ENCODE measurements around the gene GJC2.

Gene GJC2

DNA sequence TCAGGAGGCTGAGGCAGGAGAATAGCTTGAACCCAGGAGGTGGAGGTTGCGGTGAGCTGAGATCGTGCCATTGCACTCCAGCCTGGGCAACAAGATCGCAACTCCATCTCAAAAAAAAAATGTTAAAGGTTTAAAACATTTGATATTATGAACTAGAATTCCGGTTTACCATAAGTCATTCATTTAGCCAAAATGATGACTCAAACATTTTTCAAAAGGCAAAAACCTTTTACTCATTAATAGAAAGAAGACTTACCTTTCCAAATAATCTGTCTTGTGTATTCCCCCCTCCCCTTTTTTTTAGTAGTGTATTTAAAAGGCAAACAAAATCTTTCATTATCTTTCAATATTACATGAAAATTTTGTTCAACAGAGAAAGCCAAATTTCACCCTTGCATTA is 32.4 kb upstream of the GJC2 start:
- no peak for DNase-seq

DNA sequence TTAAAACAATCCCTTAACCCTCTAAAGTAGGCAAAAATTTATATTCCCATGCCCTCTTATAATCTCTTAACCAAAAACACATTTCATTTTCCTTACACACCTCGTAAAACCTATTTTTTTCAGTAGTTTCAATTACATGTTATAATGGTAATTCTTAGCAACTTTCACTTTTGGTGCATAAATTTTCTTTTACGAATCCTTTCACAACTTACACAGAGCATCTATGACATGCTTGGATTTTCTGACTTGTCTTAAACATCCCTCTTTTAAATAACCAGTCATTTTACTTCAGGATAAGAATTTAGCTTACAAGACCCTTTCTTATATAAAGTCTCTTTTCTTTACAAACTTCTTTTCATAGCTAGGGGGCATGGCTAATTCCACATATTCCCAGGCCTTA is 31.7 kb upstream of the GJC2 start:
- DNase-seq = no peak

DNA sequence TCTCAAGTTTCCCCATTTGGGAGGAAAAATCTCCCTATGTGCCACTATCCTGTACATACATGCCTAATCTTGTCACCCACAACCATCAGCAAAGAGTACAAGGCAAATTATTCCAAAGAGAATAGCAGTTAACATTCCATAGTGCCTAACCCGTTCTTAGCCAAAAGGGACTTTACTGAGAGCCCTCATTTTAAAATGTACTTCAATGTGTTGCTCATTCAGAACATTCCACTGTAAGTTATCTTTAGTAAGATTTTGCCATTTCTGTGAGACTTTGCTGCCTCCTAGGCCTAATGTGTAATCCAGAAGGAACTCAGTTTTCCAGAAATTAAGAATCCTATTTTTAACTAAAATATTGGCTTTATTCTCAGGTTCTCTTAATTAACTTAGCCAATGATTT is 29.4 kb upstream of the GJC2 start:
- no peak for DNase-seq

DNA sequence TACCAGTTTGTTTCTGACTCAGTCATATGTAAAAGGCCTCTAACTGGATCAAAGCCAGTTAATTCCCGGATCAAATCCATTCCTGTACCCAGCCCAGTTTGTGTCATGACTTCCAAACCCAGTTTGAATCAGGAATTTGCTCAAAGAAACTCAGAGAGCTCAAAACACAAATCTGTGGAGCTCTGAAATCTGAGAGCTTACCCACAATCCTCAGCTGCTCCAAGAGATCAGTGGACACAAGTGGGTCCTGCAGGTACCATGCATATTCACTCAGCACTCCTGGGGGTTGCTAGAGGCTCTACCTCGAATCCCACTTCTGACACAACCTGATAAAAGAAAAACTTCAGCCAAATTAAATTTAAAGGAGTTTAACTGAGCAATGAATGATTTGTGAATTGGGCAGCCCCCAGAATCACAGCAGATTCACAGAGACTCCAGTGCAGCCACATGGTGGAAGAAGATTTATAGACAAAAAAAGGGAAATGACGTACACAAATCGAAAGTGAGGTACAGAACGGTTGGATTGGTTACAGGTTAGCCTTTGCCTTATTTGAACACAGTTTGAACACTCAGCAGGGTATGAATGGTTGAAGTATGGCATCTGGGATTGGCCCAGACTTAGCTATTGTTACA is 28.8 kb upstream of the GJC2 start:
- DNase-seq = no peak

DNA sequence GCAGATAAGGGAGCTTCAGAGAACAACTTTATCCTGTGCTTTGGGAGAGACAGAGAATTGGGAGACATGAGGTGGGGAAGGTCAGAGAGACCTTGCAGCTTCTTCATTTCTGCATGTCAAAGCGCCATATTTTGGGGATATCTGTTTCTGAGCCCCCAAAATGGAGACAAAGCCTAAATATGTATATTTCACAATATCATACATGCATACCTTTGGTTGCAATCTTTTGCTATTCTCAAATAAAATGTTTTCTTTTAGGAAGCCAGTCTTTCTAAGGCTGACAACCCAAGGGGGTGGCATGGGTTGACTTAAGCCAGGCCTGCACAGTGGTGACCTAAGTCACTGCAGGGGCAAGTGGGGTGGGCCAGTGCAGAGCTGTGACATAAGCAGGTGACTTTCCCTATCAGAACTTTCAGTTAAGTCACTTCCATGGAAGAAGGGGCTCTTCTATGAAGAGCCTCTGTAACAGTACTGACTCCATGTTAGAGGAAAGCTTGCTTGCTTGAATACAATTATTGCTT is 26.7 kb upstream of the GJC2 start:
- no peak for DNase-seq

DNA sequence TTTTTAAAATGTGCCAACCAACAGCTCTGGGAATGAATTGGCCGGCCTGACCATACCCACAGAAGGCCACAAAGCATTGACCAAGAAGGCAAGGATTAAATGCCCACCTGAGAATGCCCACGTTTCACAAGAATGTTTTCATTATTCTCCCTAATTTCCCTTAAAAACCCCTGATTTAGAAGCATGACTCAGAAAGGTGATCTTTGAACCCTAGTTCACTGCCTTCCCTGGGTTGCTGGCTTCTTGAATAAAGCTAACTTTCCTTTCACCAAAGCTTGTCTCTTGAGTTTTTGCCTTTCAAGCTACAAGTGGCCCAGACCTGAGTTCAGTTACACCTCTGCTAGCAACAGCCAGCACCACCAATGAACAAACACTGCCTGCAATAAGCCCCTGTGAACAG is 26.2 kb upstream of the GJC2 start:
- no peak for DNase-seq

DNA sequence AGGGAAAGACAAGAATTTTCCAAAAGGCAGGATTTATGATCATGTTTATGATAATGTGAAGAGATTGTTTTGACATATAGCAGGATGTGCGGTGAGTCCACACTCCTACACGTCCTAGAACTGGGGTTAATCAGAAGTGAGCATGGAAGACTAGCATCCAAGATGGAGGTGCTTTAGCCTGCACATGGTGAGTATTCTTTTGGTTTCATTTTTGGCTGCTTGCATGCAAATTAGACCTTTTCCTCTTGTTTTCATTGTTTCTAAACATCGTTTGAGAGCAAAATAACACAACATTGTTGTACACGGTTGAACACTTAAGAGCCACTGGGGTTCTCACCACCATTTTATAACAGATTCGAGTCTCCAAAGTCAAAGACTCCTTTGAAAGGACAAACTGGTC is 24.5 kb upstream of the GJC2 start:
- DNase-seq = no peak

DNA sequence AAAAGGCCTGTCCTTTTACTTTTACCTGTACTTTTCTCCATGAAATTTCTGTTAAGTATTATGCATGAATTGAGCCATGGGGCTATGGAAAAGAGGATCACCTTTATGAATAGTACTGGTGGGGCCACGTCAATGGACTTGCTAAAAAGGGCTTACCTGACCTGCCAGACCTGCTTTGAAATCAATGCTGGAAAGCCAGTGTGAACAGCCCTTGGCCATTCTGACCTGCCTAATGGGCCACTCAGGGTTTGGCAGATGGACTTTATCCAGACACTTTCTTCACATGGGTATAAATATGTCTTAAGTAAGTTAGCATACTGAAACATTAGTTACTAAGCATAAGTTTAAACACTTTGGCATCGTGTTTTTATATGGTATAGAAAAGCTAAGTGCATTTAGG is 18.0 kb upstream of the GJC2 start:
- DNase-seq = no peak

DNA sequence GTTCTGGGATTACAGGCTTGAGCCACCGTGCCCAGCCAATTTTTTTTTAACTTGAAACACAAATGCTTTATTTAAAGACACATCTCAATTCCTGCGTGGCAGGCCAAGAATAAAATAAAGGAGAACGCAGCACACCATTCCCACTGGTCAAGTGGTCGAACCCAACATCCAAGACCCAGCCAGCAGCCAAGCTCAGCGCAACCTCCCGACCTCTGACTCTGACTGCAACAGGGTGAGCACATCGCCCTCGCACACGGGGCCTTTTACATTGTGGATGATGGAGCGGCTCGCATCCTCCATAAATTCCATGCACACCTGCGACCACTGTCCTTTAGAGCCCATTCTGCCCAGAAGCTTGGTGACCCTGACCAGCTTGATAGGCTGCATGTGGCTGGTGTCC is 15.1 kb upstream of the GJC2 start:
- DNase-seq = no peak

DNA sequence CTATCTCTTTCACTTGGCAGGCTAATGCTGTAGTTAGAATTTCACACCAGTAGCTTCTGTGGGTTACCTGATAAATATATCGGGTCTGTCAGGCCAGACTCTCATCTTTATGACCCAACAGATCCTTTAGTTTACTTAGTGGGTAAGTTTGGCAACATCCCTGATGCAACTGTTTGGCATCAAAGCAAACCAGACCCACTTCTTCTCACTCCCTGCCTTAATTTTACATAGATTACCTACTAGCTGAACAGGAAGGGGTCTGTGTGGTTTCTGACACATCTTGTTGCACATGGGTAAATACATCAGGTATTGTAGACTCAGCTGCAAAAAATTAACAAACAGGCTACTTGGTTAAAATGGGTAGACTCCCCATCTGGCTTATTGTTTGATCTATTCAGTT is 12.8 kb upstream of the GJC2 start:
- DNase-seq = no peak

DNA sequence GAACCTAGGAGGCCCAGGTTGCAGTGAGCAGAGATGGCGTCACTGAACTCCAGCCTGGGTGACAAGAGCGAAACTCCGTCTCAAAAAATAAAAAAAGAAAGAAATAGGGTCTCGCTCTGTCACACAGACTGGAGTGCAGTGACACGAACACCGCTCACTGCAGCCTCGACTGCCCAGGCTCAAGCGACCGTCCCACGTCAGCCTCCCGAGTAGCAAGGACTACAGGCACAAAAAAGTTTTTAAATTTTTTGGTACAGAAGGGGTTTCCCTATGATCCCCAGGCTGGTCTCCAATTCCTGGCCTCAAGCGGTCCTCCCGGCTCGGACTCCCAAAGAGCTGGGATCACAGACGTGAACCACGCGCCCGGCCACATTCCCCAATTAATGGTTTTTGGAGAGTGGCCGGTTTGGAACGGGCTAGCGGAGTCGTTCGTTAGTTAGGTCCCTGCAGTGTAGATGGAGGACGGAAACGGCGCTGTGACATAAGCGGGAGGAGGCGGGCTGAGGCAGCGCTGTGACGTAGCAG is 10.3 kb upstream of the GJC2 start:
- peak in 1 of 2 donors; percentile 28 for DNase-seq

DNA sequence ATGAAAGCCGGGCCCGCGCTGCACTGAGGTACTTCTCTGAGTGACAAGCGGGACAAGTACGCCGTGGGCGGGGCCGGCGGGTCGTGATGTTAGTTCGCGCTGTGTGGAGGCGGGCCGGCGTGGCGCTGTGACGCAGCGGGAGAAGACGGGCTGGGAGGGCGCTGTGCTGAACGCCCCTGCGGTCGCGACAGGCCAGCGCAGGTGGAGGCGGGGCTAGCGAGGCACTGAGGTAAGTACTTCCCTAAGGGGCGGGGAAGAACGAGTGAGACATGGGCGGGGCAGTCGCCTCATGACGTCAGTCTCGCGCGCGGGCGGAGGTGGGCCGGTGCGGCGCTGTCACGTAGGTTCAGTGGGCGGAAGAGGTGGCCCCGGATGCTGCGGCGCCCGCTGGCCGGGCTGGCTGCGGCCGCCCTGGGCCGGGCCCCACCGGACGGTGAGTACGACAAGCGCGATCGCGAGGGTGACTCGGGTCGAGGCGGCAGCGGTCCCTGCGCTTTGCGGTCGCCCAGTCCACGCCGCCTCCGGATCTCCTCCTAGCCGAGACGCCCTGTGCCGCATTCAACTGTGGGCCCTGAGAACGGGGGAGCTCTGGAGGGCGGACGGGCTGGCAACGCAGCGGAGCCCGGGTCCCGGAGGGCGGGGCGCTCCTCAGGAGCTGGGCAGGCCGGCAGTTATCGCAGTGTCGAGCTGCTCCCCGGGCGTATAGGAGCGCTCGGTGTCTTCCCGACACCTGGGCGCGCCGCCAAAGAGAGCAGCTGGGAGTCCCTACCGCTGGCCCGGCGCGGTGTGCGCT is 9.6 kb upstream of the GJC2 start, which contains the start of gene GUK1:
Gene GUK1 (plus strand): TSS at position 349 of the 793 bp plus-strand sequence. CDS start 24 bp downstream, at position 373.
- peak; percentile 100 for DNase-seq

DNA sequence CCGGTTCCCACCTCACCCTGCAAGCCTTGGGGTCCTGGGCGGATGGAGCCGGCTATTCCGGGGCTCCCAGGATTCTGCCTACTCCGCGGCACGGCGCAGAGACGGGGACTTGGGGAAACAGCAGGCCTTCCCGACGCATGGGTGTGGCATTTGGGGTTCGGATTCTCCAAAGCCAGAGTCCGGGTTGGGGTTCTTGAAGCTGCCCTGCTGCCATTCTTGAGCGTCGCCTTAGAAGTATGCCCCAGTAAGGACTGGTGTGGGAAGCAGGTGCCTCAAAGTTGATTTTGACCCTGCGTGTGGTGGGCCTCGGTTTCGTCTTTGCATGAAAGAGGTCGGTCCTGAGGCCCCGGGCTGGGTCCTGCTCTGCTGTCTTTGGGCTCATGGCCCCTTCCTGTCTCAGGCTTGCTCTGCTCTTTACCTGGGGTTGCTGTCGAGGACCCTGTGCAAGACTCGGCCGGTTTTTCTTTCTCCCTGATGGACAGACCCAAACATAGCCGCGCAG is 9.0 kb upstream of the GJC2 start:
- no peak for DNase-seq

DNA sequence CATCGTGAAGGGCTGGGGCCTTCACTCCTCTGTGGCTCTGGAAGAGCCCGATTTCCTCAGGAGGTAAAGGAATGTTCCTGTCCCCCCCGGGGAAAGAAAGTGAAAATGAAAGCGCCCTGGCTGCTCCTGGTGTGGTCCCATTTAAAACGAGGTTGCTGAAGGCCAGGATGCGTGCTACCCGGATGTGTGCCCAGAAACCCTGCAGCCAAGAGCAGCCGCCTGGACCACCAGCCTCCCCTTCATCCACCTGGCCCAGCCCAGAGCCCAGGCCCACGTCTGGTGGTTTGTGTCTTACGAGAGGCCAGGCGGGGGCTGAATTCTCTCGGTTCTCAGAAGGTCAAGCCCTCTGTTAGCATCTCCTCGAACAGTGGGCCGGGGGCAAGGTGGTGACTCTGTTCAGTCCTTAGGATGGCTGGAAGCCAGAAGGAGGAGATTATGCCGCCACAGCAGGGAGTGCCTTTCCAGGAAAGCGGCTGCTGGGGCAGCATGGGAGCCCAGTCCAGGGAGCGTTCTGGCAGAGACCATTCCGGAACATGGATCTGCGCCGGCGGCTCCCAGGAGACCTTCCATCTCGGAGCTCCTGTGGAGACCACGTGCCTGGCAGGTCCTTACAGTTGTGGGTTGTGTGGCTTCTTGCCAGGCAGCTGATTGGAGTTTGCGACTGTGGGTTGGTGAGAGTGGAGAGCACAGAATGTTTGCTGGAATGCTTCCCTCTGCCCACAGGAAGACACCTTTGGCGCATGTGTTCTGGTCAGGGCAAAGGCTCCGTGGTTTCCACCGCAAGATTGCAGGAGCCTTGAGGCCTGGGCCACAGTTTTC is 8.3 kb upstream of the GJC2 start:
- peak in 1 of 2 donors; percentile 43 for DNase-seq

DNA sequence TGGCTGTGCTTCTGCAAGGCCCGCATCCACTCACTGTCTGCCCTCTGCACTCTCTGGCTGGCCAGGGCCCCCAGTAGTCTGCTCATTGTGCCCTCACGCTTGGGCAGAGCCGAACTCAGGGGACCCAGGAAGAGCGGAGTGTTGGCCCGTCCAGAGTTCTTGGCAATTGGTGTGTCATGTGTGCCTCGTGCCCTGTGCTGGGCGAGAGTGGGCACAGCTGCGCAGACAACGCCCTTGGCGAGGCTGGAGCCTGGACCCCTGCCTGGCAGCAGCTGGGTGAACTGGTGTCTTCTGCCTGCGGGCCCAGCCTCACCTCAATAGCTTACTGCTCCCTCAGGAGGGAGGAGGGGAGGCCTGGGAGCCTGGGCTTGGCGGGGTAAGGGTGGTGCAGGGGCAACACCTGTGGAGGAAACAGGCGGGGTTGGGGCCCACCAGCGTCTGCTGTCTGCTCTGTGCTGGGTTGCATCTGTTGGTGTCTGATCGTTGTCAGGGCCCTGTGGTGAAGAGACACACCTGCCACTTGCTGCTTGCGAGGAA is 7.5 kb upstream of the GJC2 start:
- DNase-seq = no peak

DNA sequence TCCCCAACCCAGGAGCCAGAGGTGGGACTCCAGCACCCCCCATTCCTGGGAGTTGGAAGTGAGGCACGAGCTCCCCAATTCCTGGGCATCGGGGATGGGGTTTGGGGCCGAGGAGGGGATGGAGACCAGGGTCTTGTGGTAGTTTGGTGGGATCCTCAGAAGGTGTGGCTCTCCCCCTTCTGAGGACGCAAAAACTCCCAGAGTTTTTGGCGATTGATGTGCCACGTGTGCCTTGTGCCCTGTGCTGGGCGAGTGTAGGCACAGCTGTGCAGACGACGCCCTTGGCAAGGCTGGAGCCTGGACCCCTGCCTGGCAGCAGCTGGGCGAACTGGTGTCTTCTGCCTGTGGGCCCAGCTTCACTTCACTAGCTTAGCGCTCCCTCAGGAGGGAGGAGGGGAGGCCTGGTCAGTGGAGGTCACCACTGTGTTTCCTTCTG is 7.0 kb upstream of the GJC2 start:
- DNase-seq = no peak

DNA sequence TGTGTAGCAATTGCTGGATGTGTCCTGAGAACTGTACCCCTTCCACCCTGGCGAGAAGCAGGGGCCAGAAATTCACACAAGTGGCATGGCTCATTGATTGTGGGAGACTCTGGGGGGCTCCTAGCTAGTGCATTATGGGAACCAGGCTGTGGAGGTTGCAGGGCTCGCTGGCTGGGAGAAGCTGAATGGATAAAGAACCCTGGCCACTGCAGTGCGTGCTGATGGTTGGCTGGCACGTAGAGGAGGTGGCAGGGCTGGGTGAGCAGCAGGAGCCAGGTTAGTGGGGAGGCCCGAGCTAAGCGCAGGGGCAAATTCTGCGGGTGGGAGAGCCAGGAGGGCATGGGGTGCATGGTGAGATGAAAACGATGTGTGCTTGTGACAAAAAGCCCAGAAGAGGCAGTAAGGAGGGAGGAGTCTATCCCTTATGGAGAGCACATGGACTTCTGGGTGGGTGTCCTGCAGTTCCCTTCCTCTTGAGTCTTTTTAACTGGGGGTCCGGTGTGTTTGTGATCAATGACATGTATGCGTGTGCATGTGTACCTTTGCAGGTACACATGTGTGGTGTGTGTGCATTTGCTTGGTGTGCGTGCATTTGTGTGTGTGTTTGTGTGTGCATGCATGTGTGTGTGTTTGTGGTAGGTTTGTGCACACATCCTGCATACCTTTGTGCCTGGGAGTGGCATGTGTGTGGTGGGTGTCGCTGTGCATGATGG is 6.1 kb upstream of the GJC2 start:
- no peak for DNase-seq

DNA sequence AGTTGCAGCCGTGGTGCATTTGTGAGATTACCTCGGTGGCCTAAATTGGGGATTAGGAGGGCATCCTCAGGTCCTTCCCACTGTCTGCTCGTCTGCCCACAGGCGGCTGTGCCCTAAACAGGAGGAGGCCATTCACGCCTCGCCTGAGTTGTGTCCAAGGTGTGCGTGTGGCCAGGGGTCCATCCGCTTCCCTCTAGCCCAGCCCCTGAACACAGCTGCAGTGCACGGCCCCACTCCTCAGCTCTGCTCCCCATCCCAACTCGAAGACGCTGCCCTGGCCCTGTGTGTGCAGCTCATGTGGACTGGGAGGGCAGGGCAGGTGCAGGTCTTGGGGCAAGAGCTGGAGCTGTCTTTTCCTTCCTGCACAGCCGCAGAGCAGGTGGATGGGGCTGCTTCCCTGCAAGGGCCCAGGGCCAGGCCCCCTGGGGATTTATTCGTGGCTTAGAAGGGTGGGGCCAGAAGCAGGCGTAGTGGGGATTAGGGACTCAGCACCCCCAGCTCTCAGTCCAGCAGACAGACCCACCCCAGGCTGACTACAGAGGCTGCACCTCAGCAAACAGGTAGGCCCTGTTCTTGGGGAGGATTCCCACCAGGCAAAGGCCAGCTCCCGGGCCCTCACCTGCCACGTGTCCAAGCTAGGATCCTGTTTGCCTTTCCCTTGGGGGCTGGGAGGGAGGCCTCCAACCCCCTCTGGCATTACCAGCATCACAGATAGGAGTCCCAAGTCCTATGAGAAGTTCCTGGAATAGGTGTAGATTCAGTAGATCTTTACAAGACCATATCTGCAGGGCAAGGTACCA is 5.3 kb upstream of the GJC2 start:
- no peak for DNase-seq

DNA sequence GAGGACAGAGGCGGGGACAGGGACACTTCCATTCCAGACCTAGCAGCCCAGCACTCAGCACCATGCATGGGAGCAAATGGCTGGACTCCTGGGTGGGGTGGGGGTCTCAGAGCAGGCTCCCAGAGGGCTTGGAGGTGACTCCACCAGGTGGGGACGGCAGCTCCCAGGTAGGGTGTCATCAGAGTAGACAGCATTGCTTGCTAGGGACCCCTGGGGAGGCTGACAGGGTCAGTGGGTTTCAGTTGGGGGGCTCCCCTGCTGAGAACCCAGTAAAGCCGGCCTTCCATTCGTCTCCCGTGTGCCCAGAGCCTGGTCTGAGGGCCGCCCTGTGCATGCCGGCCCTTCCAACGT is 4.8 kb upstream of the GJC2 start:
- no peak for DNase-seq

DNA sequence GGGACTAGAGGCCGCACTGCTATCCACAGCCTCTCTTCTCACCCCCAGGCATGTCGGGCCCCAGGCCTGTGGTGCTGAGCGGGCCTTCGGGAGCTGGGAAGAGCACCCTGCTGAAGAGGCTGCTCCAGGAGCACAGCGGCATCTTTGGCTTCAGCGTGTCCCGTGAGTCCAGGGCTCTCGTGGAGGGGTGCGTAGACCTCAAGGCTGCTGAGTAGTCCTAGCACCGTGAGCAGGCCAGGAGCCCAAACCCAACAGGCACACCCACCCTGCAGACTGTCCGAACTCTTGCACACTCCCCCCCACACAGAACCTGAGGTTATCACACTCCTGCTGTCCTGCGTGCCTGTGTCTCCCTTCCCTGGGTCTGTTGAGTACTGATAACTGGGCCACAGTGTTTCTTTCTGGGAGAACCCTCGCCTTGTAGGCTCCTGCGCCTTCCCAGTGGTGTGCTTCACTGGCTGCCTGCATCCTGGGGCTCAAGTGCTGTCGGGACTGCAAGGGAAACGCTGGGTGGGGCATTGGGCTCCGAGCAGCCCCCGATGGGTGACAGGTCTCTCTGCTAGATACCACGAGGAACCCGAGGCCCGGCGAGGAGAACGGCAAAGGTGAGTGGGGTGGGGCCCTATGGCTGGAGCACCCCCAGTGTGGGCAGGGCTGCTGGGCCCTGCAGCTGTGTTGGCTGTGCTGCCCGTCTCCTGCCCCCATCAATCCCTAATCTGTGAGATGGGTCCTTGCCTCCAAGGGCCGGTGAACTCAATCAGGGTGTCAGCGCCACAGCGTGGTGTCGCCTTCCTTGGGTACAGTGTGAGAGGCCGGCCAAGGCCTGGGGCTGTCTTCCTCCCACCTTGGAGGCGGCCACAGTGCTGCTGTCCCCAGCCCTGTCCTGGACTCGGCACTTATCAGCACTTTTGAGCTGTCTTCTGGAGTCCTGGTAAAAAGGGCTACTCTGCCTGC is 4.0 kb upstream of the GJC2 start:
- no peak for DNase-seq
